Upper lobe of left lung (tissue), 6 donors: ENCODE measurements around the gene TEX35. TPM values are rescaled to one million over a fixed set of nuclear protein-coding genes. Genes with fewer than 3 reads are reported as not detected.

Experiments used
- ATAC-seq, 2 donors: fragments of 200-7000 bp; cut with Tn5 transposase; one replicate each; pipeline ENCODE4 v1.9.1; 2022; ENCODE audit warnings: mild to moderate bottlenecking in 2 of 2, moderate library complexity in 2 of 2; ENCODE audit not compliant: low FRiP score in 2 of 2
- DNase-seq, 2 donors: peaks; one replicate each; pipeline ENCODE4 v3.0.0-alpha.2; 2019 to 2020
- H3K27ac ChIP-seq, 4 donors: fragments of 200-600 bp; sonication (generic); one replicate each; pipeline ENCODE4 v1.5.1; 2016 to 2019
- H3K27me3 ChIP-seq, 4 donors: fragments of 200-600 bp; sonication (generic); one replicate each; pipeline ENCODE4 v1.5.1; 2017 to 2019
- H3K36me3 ChIP-seq, 4 donors: fragments of 200-600 bp; sonication (generic); one replicate each; pipeline ENCODE4 v1.5.1; 2016 to 2019
- H3K4me1 ChIP-seq, 4 donors: fragments of 200-600 bp; sonication (generic); one replicate each; pipeline ENCODE4 v1.5.1; 2018 to 2019
- H3K4me3 ChIP-seq, 4 donors: fragments of 200-600 bp; sonication (generic); one replicate each; pipeline ENCODE4 v1.5.1; 2017 to 2019; ENCODE audit warnings: mild to moderate bottlenecking in 2 of 4, moderate library complexity in 1 of 4
- H3K9me3 ChIP-seq, 4 donors: fragments of 200-600 bp; sonication (generic); one replicate each; pipeline ENCODE4 v1.5.1; 2018 to 2019
- CTCF ChIP-seq, 6 experiments: fragments of 450-650 bp in 4 of 6; fragments of 200-600 bp in 2 of 6; sonication (generic) in 2 of 6; IDR thresholded peaks; one replicate each; pipeline ENCODE4 v1.5.1; 2016 to 2019; ENCODE audit warnings: antibody characterized with exemption in 6 of 6
- EP300 ChIP-seq, 4 donors: sonication (generic); formaldehyde crosslinking; IDR thresholded peaks; one replicate each; pipeline ENCODE4 v1.5.1; 2017; ENCODE audit warnings: antibody characterized with exemption in 4 of 4, control low read depth in 2 of 4
- POLR2A ChIP-seq, 4 donors: fragments of 450-650 bp; IDR thresholded peaks; one replicate each; pipeline ENCODE4 v1.5.1; 2016 to 2017; ENCODE audit warnings: antibody characterized with exemption in 4 of 4, mild to moderate bottlenecking in 2 of 4
- POLR2AphosphoS5 ChIP-seq, 2 donors: sonication (generic); formaldehyde crosslinking; IDR thresholded peaks; one replicate each; pipeline ENCODE4 v1.5.1; 2017; ENCODE audit warnings: antibody characterized with exemption in 2 of 2
- WGBS, 2 donors: methylation state at CpG; one replicate each; pipeline ENCODE4 v1.1.5; 2017 to 2018; 5-methylcytosine and 5-hydroxymethylcytosine counted together
- total RNA-seq, 6 donors: library from RNA; depleted of rRNA in 4 of 6; stranded (reverse); fragments of >200 nt in 4 of 6; gene quantifications; one replicate each; pipeline versions ENCODE4 v1.1.0 to v1.2.1, GENCODE V29; 2016 to 2021
- donor health status: DM: no; HTN: no; CAD: no; lungs with moderate emphysema.
- donor health status: DM: no; HTN: yes; CAD: no; lungs with severe emphysema.

The TEX35 gene
- total RNA-seq, 6 donors from 2014 or later, result not detected

- Histone ChIP-seq H3K36me3 (no peaks in the 10 kb centered on the region), H3K9me3 (no peaks in the 10 kb centered on the region), H3K4me1 (no peaks in the 10 kb centered on the region), H3K27me3 (no peaks in the 10 kb centered on the region), H3K27ac (no peak overlapping the region), H3K4me3 (no peak overlapping the region)
- ATAC-seq, result no peak
- DNase-seq, result no peak
- no peak for TF ChIP-seq CTCF (IDR thresholded peaks at IDR 0.05)
- TF ChIP-seq POLR2A (IDR thresholded peaks at IDR 0.05), result no peak
- TF ChIP-seq POLR2AphosphoS5 (IDR thresholded peaks at IDR 0.05), result no peak
- TF ChIP-seq EP300 (IDR thresholded peaks at IDR 0.05), result no peak
- 76 to 93% methylated on average over 4 of the region's 4 CpGs for WGBS, 2 donors
Observed at GRCh38 chr1:178521241-178521640, 8.3 kb downstream of the TEX35 start.

DNA sequence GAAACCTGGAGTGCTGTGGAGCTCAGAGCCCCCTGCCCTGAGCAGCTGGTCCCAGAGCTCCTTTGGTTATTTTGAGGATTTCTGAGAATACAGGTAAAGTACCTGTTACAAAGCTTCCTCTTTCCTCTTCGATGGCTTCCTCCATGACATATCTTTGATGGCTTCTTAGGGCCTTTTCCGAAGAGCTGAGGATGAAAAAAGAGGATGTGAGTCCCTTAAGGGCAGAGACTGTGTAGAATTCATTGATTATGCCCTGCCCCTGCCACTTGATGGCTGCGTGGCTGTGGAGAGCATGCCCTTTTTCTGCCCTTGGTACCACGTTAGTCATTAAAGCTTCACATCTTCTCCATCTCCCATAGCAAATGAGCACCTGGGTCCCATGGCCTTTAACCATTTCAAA is 14.2 kb downstream of the TEX35 start:
- Histone ChIP-seq H3K27me3 (no peaks in the 10 kb centered on the region), H3K36me3 (no peaks in the 10 kb centered on the region), H3K9me3 (no peaks in the 10 kb centered on the region), H3K4me1 (peaks cover 0 to 4% (median 3%) of the 10 kb centered on the region in 4 donors), H3K27ac (no peak overlapping the region), H3K4me3 (no peak overlapping the region)
- WGBS, 2 donors, result 83 to 89% methylated on average over 4 of the region's 4 CpGs
- DNase-seq (no peak), ATAC-seq (no peak)
- TF ChIP-seq EP300 (IDR thresholded peaks at IDR 0.05) (no peak), CTCF (IDR thresholded peaks at IDR 0.05) (no peak), POLR2AphosphoS5 (IDR thresholded peaks at IDR 0.05) (no peak), POLR2A (IDR thresholded peaks at IDR 0.05) (no peak)

- no peak for TF ChIP-seq POLR2A (IDR thresholded peaks at IDR 0.05)
- TF ChIP-seq CTCF (IDR thresholded peaks at IDR 0.05), result no peak
- no peak for TF ChIP-seq POLR2AphosphoS5 (IDR thresholded peaks at IDR 0.05)
- TF ChIP-seq EP300 (IDR thresholded peaks at IDR 0.05), result no peak
- no peak overlapping the region for H3K27ac ChIP-seq
- peaks cover 0 to 9% (median 8%) of the 10 kb centered on the region in 4 donors for H3K4me1 ChIP-seq
- H3K36me3 ChIP-seq, result no peaks in the 10 kb centered on the region
- H3K4me3 ChIP-seq, result no peak overlapping the region
- WGBS, 2 donors, result 83 to 95% methylated on average over 4 to 10 of the region's 10 CpGs
- H3K9me3 ChIP-seq, result no peaks in the 10 kb centered on the region
- DNase-seq, result no peak
- no peak for ATAC-seq
- H3K27me3 ChIP-seq, result no peaks in the 10 kb centered on the region
Observed at GRCh38 chr1:178528228-178528952, 15.5 kb downstream of the TEX35 start.

DNA sequence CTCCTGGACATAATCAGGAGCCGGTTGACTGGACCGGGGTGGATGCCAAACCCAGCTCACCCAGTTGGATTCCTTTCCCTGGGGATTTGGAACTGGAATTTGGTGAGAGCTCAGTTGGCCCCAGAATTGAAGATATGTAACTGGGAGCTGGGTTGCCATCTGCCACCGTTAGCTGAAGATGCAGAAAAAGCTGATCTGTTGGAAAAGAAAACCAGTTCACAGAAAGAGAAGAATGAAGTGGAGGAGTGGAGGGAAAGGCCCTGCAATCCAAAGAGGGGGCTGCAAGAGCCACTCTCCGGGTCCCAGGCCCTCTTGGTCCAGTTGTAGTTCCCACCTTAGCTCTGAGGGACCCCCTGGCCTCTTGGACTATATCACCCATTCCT is 16.0 kb downstream of the TEX35 start:
- no peaks in the 10 kb centered on the region for H3K9me3 ChIP-seq
- TF ChIP-seq CTCF (IDR thresholded peaks at IDR 0.05) (no peak), EP300 (IDR thresholded peaks at IDR 0.05) (no peak)
- H3K27me3 ChIP-seq, result no peaks in the 10 kb centered on the region
- ATAC-seq (no peak), DNase-seq (no peak)
- peaks cover 0 to 9% (median 8%) of the 10 kb centered on the region in 4 donors for H3K4me1 ChIP-seq
- 84 to 93% methylated on average over 4 of the region's 4 CpGs for WGBS, 2 donors
- H3K36me3 ChIP-seq, result no peaks in the 10 kb centered on the region
- H3K4me3 ChIP-seq, result no peak overlapping the region
- H3K27ac ChIP-seq, result no peak overlapping the region
